ENCODE results near the gene DMXL2.

DNA sequence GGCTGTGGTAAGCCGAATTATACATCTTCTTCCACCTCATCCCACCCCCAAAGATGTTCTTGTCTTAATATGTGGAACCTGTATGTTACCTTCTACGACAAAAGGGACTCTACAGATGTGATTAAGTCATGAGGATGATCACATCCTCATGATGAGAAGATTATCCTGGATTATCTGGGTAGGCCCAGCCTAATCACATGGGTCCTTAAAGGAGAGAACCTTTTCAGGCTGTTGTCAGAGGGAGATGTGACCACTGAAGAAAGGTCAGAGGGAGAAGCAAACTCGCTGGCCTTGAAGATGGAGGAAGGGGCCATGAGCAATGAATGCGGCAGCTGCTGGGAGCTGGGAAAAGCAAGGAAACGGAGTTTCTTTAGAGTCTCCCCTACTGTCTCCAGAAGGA, 45.9 kb upstream of the DMXL2 start:
- TF ChIP-seq POU5F1 (IDR thresholded peaks at IDR 0.05; ENCODE audit: borderline replicate concordance, low read depth, low read length, partially characterized antibody) (no peak), CREM (IDR thresholded peaks at IDR 0.05; ENCODE audit: low read depth) (no peak), NFIC (IDR thresholded peaks at IDR 0.05) (no peak), EP300 (IDR thresholded peaks at IDR 0.05; ENCODE audit: low read length) (no peak), ZBTB7A (IDR thresholded peaks at IDR 0.05; ENCODE audit: borderline replicate concordance, control insufficient read depth, low read depth, low read length) (no peak)
- TF ChIP-seq, protein P1, sequence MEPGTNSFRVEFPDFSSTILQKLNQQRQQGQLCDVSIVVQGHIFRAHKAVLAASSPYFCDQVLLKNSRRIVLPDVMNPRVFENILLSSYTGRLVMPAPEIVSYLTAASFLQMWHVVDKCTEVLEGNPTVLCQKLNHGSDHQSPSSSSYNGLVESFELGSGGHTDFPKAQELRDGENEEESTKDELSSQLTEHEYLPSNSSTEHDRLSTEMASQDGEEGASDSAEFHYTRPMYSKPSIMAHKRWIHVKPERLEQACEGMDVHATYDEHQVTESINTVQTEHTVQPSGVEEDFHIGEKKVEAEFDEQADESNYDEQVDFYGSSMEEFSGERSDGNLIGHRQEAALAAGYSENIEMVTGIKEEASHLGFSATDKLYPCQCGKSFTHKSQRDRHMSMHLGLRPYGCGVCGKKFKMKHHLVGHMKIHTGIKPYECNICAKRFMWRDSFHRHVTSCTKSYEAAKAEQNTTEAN (CRISPR knock-in tag; IDR thresholded peaks at IDR 0.05) = no peak
- TF ChIP-seq, protein P2, sequence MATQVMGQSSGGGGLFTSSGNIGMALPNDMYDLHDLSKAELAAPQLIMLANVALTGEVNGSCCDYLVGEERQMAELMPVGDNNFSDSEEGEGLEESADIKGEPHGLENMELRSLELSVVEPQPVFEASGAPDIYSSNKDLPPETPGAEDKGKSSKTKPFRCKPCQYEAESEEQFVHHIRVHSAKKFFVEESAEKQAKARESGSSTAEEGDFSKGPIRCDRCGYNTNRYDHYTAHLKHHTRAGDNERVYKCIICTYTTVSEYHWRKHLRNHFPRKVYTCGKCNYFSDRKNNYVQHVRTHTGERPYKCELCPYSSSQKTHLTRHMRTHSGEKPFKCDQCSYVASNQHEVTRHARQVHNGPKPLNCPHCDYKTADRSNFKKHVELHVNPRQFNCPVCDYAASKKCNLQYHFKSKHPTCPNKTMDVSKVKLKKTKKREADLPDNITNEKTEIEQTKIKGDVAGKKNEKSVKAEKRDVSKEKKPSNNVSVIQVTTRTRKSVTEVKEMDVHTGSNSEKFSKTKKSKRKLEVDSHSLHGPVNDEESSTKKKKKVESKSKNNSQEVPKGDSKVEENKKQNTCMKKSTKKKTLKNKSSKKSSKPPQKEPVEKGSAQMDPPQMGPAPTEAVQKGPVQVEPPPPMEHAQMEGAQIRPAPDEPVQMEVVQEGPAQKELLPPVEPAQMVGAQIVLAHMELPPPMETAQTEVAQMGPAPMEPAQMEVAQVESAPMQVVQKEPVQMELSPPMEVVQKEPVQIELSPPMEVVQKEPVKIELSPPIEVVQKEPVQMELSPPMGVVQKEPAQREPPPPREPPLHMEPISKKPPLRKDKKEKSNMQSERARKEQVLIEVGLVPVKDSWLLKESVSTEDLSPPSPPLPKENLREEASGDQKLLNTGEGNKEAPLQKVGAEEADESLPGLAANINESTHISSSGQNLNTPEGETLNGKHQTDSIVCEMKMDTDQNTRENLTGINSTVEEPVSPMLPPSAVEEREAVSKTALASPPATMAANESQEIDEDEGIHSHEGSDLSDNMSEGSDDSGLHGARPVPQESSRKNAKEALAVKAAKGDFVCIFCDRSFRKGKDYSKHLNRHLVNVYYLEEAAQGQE (IDR thresholded peaks at IDR 0.05; ENCODE audit: borderline replicate concordance) = no peak
- TF ChIP-seq, protein P2 (CRISPR knock-in tag; IDR thresholded peaks at IDR 0.05; ENCODE audit: low read depth) = no peak
